Astrocyte of the cerebellum (primary cell): ENCODE results near the gene ZNFX1.
"Not testable (repeated sequence)": the region's sequence is repeated elsewhere in the genome, so short reads cannot be mapped to it uniquely, and the experiment has no call there.

Source experiments
- DNase-seq: peaks from one replicate; pipeline ENCODE4 v3.0.0-alpha.2; 2011; ENCODE audit warnings: low read depth
- H3K4me3 ChIP-seq: 2 replicates; pipeline ENCODE4 v1.5.1; 2011; ENCODE audit warnings: mild to moderate bottlenecking, low read depth, low read length, moderate library complexity
- in situ Hi-C: cut with HindIII; loops from 2 replicates; pipeline ENCODE4 v1.10.0; 2017; ENCODE audit warnings: low sequenced_read_pairs
- TF ChIP-seq, protein P1 (sequence below): IDR thresholded peaks from 2 replicates; pipeline ENCODE4 v1.5.1; 2012; ENCODE audit warnings: low read length, low read depth, moderate library complexity, mild to moderate bottlenecking; ENCODE audit errors: missing control alignments

ZNFX1 gene

GRCh38 chr20:49318430-49319207, 40.8 kb upstream of the ZNFX1 start:
- DNase-seq, result no peak
- in situ Hi-C loops, result no loop called here
- H3K4me3 ChIP-seq, result peak overlapping the region; percentile 21
- TF ChIP-seq, protein P1, sequence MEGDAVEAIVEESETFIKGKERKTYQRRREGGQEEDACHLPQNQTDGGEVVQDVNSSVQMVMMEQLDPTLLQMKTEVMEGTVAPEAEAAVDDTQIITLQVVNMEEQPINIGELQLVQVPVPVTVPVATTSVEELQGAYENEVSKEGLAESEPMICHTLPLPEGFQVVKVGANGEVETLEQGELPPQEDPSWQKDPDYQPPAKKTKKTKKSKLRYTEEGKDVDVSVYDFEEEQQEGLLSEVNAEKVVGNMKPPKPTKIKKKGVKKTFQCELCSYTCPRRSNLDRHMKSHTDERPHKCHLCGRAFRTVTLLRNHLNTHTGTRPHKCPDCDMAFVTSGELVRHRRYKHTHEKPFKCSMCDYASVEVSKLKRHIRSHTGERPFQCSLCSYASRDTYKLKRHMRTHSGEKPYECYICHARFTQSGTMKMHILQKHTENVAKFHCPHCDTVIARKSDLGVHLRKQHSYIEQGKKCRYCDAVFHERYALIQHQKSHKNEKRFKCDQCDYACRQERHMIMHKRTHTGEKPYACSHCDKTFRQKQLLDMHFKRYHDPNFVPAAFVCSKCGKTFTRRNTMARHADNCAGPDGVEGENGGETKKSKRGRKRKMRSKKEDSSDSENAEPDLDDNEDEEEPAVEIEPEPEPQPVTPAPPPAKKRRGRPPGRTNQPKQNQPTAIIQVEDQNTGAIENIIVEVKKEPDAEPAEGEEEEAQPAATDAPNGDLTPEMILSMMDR, result no peak

GRCh38 chr20:49318091-49318429, 40.2 kb upstream of the ZNFX1 start:
- peak overlapping the region; percentile 21 for H3K4me3 ChIP-seq
- in situ Hi-C loops, result no loop called here
- TF ChIP-seq, protein P1, result no peak
- no peak for DNase-seq

DNA sequence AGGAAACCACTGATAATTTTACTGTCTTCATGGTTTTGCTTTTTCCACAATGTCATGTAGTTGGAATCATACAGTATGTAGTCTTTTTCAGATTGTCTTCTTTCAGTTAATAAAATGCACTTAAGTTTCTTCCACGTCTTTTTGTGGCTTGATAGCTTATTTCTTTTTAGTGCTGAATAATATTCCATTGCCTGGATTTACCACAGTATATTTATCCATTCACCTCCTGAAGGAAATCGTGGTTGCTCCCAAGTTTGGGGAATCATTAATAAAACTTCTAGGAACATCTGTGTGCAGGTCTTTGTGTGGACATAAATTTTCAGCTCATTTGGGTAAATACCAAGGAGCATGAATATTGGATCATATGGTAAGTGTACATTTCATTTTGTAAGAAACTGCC, 38.8 kb upstream of the ZNFX1 start:
- H3K4me3 ChIP-seq, result no peak overlapping the region
- TF ChIP-seq, protein P1, result no peak
- in situ Hi-C loops, result no loop called here
- no peak for DNase-seq

- H3K4me3 ChIP-seq, result no peak overlapping the region
- no peak for DNase-seq
- TF ChIP-seq, protein P1, result no peak
- in situ Hi-C loops, result no loop called here
Observed at GRCh38 chr20:49315580-49315979, 37.7 kb upstream of the ZNFX1 start.

GRCh38 chr20:49314052-49314451, 36.2 kb upstream of the ZNFX1 start:
- in situ Hi-C loops, H3K4me3 ChIP-seq: not testable (repeated sequence)

DNA sequence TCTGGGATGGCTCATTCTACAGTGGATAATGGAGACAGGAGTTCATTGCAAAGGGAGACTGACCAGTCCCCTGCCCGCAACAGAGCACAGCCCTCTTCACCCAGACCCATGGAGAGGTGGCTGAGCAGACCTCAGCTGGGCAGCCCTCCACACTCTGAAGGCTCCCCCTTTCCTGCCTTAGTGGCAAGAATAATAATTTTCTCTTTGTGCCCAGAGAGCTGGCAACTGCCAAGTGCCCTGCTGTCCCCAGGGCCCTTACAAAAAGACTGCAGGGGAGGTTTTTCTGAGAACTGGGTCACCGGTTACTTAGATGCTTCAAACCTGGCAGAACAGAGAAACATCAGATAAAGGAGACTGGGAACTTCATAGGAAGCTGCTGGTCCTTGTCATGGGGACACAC, 35.4 kb upstream of the ZNFX1 start:
- DNase-seq, result no peak
- no peak overlapping the region for H3K4me3 ChIP-seq
- in situ Hi-C loops, result no loop called here
- TF ChIP-seq, protein P1, result no peak

More at GRCh38 chr20:49314052-49314451, 36.2 kb upstream of the ZNFX1 start:
- not testable (repeated sequence) for DNase-seq

- no peak overlapping the region for H3K4me3 ChIP-seq
- TF ChIP-seq, protein P1, result no peak
- DNase-seq, result no peak
- in situ Hi-C loops, result no loop called here
Observed at GRCh38 chr20:49312661-49313060, 34.8 kb upstream of the ZNFX1 start.
